HG02642 (cell line): ENCODE measurements around the gene PNRC1.
"Not testable (repeated sequence)": the region's sequence is repeated elsewhere in the genome, so short reads cannot be mapped to it uniquely, and the experiment has no call there.

ENCODE experiments used
- ATAC-seq: cut with Tn5 transposase; IDR thresholded peaks from one replicate; pipeline ENCODE4 v1.9.1; 2021; ENCODE audit warnings: mild to moderate bottlenecking; ENCODE audit not compliant: unreplicated experiment, poor library complexity

Gene PNRC1

GRCh38 chr6:89087881-89088280, 7.3 kb downstream of the PNRC1 start:
- no peak for ATAC-seq

GRCh38 chr6:89098461-89098860, 17.9 kb downstream of the PNRC1 start:
- ATAC-seq = no peak

- no peak for ATAC-seq
Observed at GRCh38 chr6:89100114-89100513, 19.6 kb downstream of the PNRC1 start.

- no peak for ATAC-seq
Observed at GRCh38 chr6:89110284-89110683, 29.7 kb downstream of the PNRC1 start.

GRCh38 chr6:89111933-89112332, 31.4 kb downstream of the PNRC1 start:
- ATAC-seq = no peak

DNA sequence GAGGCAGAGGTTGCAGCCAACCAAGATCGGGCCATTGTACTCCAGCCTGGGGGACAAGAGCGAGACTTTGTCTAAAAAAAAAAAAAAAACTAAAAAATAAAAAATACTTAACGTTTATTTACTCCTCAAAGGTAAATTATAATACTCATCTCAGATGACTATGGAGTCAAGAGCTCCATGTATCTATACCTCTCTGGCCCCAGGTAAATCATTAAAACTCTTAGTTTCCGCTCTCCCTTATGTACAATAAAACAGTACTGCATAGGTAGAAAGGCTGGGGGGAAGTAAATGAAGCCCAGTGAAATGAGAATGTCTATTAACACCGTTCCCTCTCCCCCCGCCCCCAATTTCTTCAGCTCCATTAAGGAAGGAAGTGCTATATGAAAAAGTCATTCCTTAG, 36.2 kb downstream of the PNRC1 start:
- ATAC-seq = no peak

DNA sequence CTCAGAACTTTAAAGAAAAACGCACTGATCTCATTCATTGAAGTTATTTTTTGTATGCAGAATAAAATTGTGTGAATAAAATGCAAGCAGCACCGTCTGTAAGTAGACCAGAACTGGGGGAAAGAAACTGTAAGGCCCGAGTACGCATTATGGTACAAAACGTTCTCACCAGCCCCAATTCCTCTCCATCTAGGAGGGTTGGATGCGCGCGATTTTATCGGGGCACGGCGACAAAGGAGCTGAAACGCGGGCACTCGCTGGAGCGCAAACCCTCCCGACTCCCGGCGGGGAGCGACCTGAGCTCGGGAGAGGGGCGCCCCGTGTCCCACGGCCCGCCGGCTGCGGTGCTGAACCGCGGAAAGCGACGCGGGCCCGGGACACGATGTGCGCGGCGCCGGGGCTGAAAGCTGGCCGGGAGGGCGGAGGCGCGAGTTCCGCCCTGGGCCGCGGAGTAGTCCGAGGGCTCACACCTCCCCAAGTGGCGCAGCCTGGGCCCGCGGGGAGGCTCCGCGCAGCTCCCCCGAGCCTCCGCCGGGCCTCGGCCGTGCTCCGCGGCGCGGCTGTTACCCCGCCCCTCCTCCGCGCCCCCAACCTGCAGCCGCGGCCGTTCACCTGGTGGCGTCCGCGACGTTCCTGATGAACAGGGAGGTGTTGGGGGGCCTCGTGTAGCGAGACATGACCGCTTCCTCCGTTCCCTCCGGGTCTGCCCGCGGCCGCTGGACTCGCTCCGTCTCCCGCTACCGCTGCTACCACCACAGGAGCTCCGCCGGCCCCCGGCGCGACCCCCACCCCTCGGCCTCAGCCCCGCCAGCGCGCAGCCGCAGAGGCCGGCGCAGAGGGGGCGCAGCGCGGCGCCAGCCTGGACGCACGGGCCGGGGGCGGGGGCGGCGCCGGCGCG, 36.9 kb downstream of the PNRC1 start, which contains the start of gene SRSF12:
Gene SRSF12 (minus strand): TSS at position 861 of the 898 bp plus-strand sequence. CDS start 184 bp downstream, at position 677.
- ATAC-seq = peak; percentile 85

- no peak for ATAC-seq
Observed at GRCh38 chr6:89118931-89119330, 38.4 kb downstream of the PNRC1 start.

DNA sequence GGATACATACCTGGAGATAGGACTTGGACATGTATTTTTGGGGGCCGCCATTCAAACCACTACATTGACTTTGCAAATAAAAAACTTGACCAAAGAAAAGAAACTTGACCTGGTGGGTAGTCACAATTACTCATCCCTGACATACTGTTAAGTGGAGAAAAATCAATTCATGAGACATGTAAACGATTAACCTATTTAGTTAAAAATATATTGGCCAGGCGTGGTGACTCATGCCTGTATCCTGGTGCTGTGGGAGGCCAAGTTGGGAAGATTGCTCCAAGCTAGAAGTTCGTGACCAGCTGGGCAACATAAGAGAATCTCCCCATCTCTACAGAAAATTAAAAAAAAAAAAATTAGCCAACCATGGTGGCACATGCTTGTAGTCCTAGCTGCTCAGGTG, 39.8 kb downstream of the PNRC1 start:
- ATAC-seq = no peak

GRCh38 chr6:89121934-89122333, 41.4 kb downstream of the PNRC1 start:
- no peak for ATAC-seq

DNA sequence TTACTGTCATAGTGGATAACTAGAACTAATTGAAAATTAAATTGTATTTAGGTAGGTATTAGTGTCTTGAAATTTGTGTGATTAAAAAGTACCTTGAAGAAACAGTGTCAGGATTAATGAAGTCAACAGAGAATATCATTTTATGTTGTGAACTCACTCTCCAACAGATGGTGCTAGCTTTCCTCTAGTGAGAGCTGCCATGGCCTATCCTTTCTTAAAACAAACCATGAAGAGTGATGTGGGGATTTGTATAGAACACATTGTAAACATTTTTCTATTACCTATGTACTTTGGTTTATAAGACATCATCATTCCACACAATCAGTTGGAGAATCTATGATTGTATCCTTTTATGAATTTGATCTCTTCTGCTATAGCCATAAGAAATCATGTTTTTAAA, 42.1 kb downstream of the PNRC1 start:
- ATAC-seq = no peak

DNA sequence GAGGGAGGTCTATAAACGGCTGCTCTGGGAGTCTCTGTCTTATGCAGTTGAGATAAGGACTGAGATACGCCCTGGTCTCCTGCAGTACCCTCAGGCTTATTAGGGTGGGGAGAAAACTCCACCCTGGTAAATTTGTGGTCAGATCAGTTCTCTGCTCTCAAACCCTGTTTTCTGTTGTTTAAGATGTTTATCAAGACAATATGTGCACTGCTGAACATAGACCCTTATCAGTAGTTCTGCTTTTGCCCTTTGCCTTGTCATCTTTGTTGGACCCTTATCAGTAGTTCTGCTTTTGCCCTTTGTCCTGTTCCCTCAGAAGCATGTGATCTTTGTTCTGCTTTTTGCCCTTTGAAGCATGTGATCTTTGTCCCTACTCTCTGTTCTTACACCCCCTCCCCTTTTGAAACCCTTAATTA, 47.7 kb downstream of the PNRC1 start:
- not testable (repeated sequence) for ATAC-seq

DNA sequence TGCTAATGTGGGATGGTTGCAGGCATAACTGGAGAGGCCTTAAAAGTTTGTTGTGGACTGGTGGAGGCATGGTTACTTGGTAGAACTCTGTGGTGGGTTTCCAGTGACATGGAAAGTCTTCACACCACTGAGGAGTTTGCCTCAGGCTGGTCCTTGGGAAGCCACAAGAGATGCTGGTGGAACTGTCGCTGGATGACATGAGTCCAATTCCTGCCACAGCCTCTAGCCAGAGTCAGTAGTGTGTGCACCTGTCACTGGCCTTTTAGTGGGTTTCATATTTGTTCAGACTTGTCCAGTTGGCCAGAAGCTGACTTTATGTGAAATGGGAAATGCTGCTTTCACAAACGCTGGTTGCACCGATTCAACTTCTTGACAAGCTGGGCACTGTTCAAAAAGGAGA, 51.0 kb downstream of the PNRC1 start:
- ATAC-seq = no peak

- ATAC-seq = no peak
Observed at GRCh38 chr6:89132057-89132456, 51.5 kb downstream of the PNRC1 start.

- no peak for ATAC-seq
Observed at GRCh38 chr6:89133981-89134380, 53.4 kb downstream of the PNRC1 start.

GRCh38 chr6:89134723-89135122, 54.2 kb downstream of the PNRC1 start:
- no peak for ATAC-seq
